Neural cell (in vitro differentiated cells): ENCODE results near the gene TCF23. TPM values are rescaled to one million over a fixed set of nuclear protein-coding genes. Genes with fewer than 3 reads are reported as not detected.

ENCODE experiments used
- H2AFZ ChIP-seq: fragments of 200-600, 300-800 bp; sonication (generic), shearing (Covaris generic); 2 replicates; pipeline ENCODE4 v1.6.0; 2014; ENCODE audit warnings: low read depth, mild to moderate bottlenecking, antibody characterized with exemption, low read length, moderate library complexity
- H3F3A ChIP-seq: fragments of 200-600 bp; shearing (Covaris generic); 2 replicates; pipeline ENCODE4 v1.6.1; 2016; ENCODE audit warnings: mild to moderate bottlenecking, moderate library complexity, mixed read lengths, antibody characterized with exemption, low read length; ENCODE audit not compliant: insufficient read depth, poor library complexity, severe bottlenecking
- H3K27ac ChIP-seq: fragments of 200-600, 300-800 bp; sonication (generic), shearing (Covaris generic); 2 replicates; pipeline ENCODE4 v1.5.1; 2014; ENCODE audit warnings: mild to moderate bottlenecking, low read length, moderate library complexity
- H3K27me3 ChIP-seq: fragments of 300-800, 200-600 bp; sonication (generic), shearing (Covaris generic); 2 replicates; pipeline ENCODE4 v1.6.0; 2014; ENCODE audit warnings: mild to moderate bottlenecking, low read depth, low read length, moderate library complexity; ENCODE audit not compliant: insufficient read depth
- H3K36me3 ChIP-seq: fragments of 300-800, 200-600 bp; sonication (generic), shearing (Covaris generic); 2 replicates; pipeline ENCODE4 v1.5.1; 2014; ENCODE audit warnings: mild to moderate bottlenecking, antibody characterized with exemption, low read length, moderate library complexity; ENCODE audit not compliant: insufficient read depth
- H3K4me2 ChIP-seq: fragments of 300-800, 200-600 bp; sonication (generic), shearing (Covaris generic); 2 replicates; pipeline ENCODE4 v1.6.0; 2014; ENCODE audit warnings: mild to moderate bottlenecking, low read length
- H3K4me3 ChIP-seq: fragments of 300-800, 200-600 bp; sonication (generic), shearing (Covaris generic); 2 replicates; pipeline ENCODE4 v1.5.1; 2014; ENCODE audit warnings: mild to moderate bottlenecking, low read length, moderate library complexity
- H3K79me2 ChIP-seq: fragments of 200-600 bp; shearing (Covaris generic); replicated peaks from 2 replicates; pipeline ENCODE4 v1.6.0; 2014; ENCODE audit warnings: mild to moderate bottlenecking, low read length, moderate library complexity; ENCODE audit not compliant: insufficient read depth
- H3K9ac ChIP-seq: fragments of 300-800, 200-600 bp; sonication (generic), shearing (Covaris generic); 2 replicates; pipeline ENCODE4 v1.6.1; 2016; ENCODE audit warnings: mild to moderate bottlenecking, low read length, mixed read lengths
- H3K9me2 ChIP-seq: fragments of 200-600 bp; shearing (Covaris generic); 2 replicates; pipeline ENCODE4 v1.6.1; 2016; ENCODE audit warnings: mild to moderate bottlenecking, low read length, mixed read lengths; ENCODE audit not compliant: insufficient read depth
- H3K9me3 ChIP-seq: fragments of 200-600, 300-800 bp; sonication (generic), shearing (Covaris generic); 2 replicates; pipeline ENCODE4 v1.6.1; 2016; ENCODE audit warnings: mild to moderate bottlenecking, mixed run types, low read length, moderate library complexity, mixed read lengths
- H4K20me1 ChIP-seq: fragments of 200-600 bp; shearing (Covaris generic); 2 replicates; pipeline ENCODE4 v1.6.1; 2016; ENCODE audit warnings: mild to moderate bottlenecking, mixed run types; ENCODE audit not compliant: insufficient read depth
- CTCF ChIP-seq: fragments of 450-650 bp; IDR thresholded peaks from 2 replicates; pipeline ENCODE4 v1.5.1; 2014; ENCODE audit warnings: antibody characterized with exemption, mild to moderate bottlenecking, moderate library complexity; ENCODE audit not compliant: poor library complexity, severe bottlenecking
- EP300 ChIP-seq: fragments of 450-650 bp; conservative IDR thresholded peaks from 2 replicates; pipeline ENCODE4 v1.6.1; 2014; ENCODE audit warnings: antibody characterized with exemption, mild to moderate bottlenecking, moderate library complexity; ENCODE audit not compliant: poor library complexity, severe bottlenecking
- EZH2 ChIP-seq: fragments of 200-600, 300-800 bp; shearing (Covaris generic), sonication (generic); IDR thresholded peaks from 2 replicates; pipeline ENCODE4 v1.6.1; 2014; ENCODE audit warnings: antibody characterized with exemption, low read length, borderline replicate concordance, mild to moderate bottlenecking; ENCODE audit not compliant: insufficient read depth, poor library complexity, severe bottlenecking
- MXI1 ChIP-seq: fragments of 450-650 bp; conservative IDR thresholded peaks from 2 replicates; pipeline ENCODE4 v1.6.1; 2014; ENCODE audit warnings: antibody characterized with exemption, mild to moderate bottlenecking; ENCODE audit not compliant: poor library complexity, severe bottlenecking
- POLR2AphosphoS5 ChIP-seq: IDR thresholded peaks from 2 replicates; pipeline ENCODE4 v1.6.1; 2012
- RAD21 ChIP-seq: fragments of 450-650 bp; conservative IDR thresholded peaks from 2 replicates; pipeline ENCODE4 v1.6.1; 2014; ENCODE audit warnings: antibody characterized with exemption, mild to moderate bottlenecking, moderate library complexity
- SMC3 ChIP-seq: fragments of 450-650 bp; conservative IDR thresholded peaks from 2 replicates; pipeline ENCODE4 v1.6.1; 2014; ENCODE audit warnings: antibody characterized with exemption, mild to moderate bottlenecking, moderate library complexity; ENCODE audit not compliant: poor library complexity
- TAF1 ChIP-seq: IDR thresholded peaks from 2 replicates; pipeline ENCODE4 v1.6.1; 2012; ENCODE audit warnings: low read depth
- polyA plus RNA-seq: library from polyadenylated mRNA; depleted of rRNA; stranded (reverse); fragments of >200 nt; gene quantifications from 2 replicates; pipeline ENCODE4 v1.2.3, GENCODE V29; 2014
- TF ChIP-seq, protein P1 (sequence below): IDR thresholded peaks from 2 replicates; pipeline ENCODE4 v1.6.1; 2012; ENCODE audit warnings: borderline replicate concordance

TCF23 gene
- polyA plus RNA-seq, 1 donor from 2014 or later, result not detected

- Histone ChIP-seq H3K9me3 (no peaks in the 10 kb centered on the region), H3K36me3 (no peaks in the 10 kb centered on the region), H3K27me3 (no peaks in the 10 kb centered on the region), H3K4me3 (no peak overlapping the region), H3K79me2 (no peaks in the 10 kb centered on the region), H3K9ac (no peak overlapping the region), H3K27ac (no peak overlapping the region), H2AFZ (no peak overlapping the region), H3F3A (no peaks in the 10 kb centered on the region), H4K20me1 (no peaks in the 10 kb centered on the region), H3K4me2 (no peak overlapping the region), H3K9me2 (no peaks in the 10 kb centered on the region)
- no peak for TF ChIP-seq SMC3
- no peak for TF ChIP-seq MXI1
- no peak for TF ChIP-seq CTCF
- no peak for TF ChIP-seq EZH2
- no peak for TF ChIP-seq TAF1
- no peak for TF ChIP-seq RAD21
- TF ChIP-seq, protein P1, sequence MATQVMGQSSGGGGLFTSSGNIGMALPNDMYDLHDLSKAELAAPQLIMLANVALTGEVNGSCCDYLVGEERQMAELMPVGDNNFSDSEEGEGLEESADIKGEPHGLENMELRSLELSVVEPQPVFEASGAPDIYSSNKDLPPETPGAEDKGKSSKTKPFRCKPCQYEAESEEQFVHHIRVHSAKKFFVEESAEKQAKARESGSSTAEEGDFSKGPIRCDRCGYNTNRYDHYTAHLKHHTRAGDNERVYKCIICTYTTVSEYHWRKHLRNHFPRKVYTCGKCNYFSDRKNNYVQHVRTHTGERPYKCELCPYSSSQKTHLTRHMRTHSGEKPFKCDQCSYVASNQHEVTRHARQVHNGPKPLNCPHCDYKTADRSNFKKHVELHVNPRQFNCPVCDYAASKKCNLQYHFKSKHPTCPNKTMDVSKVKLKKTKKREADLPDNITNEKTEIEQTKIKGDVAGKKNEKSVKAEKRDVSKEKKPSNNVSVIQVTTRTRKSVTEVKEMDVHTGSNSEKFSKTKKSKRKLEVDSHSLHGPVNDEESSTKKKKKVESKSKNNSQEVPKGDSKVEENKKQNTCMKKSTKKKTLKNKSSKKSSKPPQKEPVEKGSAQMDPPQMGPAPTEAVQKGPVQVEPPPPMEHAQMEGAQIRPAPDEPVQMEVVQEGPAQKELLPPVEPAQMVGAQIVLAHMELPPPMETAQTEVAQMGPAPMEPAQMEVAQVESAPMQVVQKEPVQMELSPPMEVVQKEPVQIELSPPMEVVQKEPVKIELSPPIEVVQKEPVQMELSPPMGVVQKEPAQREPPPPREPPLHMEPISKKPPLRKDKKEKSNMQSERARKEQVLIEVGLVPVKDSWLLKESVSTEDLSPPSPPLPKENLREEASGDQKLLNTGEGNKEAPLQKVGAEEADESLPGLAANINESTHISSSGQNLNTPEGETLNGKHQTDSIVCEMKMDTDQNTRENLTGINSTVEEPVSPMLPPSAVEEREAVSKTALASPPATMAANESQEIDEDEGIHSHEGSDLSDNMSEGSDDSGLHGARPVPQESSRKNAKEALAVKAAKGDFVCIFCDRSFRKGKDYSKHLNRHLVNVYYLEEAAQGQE, result no peak
- no peak for TF ChIP-seq POLR2AphosphoS5
- no peak for TF ChIP-seq EP300
These were observed 22.0 kb downstream of the TCF23 start for GRCh38 chr2:27170581-27171337.

DNA sequence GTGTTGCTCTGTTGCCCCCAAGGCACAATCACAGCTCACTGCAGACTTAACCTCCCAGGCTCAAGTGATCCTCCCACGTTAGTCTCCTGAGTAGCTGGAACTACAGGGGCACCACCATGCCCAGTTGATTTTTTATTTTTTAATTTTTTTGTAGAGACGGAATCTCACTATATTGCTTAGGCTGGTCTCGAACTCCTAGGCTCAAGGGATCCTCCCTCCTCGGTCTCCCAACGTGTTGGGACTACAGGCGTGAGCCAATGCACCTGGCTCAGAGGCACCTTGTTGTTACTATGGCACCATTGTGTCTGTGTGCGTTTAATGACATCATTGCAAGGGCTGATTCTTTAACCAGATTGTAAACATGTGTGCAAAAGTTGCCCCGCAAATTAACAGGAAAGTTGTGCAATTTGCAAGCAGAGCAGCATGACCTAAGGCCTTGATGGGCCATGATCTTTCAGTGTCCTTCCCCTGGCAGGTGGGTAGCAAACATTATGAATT lies 22.6 kb downstream of the TCF23 start:
- no peak overlapping the region for H2AFZ ChIP-seq
- TF ChIP-seq POLR2AphosphoS5 (no peak), TAF1 (no peak), SMC3 (no peak), EZH2 (no peak), EP300 (no peak), MXI1 (no peak), RAD21 (no peak)
- TF ChIP-seq, protein P1, result no peak
- H3K27ac ChIP-seq, result no peak overlapping the region
- H3K4me2 ChIP-seq, result no peak overlapping the region
- no peaks in the 10 kb centered on the region for H3K79me2 ChIP-seq
- no peaks in the 10 kb centered on the region for H3K27me3 ChIP-seq
- no peaks in the 10 kb centered on the region for H3K9me3 ChIP-seq
- no peaks in the 10 kb centered on the region for H4K20me1 ChIP-seq
- no peaks in the 10 kb centered on the region for H3K9me2 ChIP-seq
- no peak overlapping the region for H3K4me3 ChIP-seq
- H3F3A ChIP-seq, result no peaks in the 10 kb centered on the region
- no peaks in the 10 kb centered on the region for H3K36me3 ChIP-seq
- H3K9ac ChIP-seq, result no peak overlapping the region
